ENCODE data around the gene ZNF23. TPM values are rescaled to one million over a fixed set of nuclear protein-coding genes. Genes with fewer than 3 reads are reported as not detected.

ZNF23 gene
- total RNA-seq, 1 donor from 2014 or later: 19.0 TPM

GRCh38 chr16:71472051-71472450 lies 10.0 kb upstream of the ZNF23 start:
- DNase-seq (ENCODE audit: low spot score): no peak

GRCh38 chr16:71467810-71468209 lies 5.8 kb upstream of the ZNF23 start:
- DNase-seq (ENCODE audit: low spot score): peak; percentile 25

- no peak for DNase-seq (ENCODE audit: low spot score)
Observed at GRCh38 chr16:71464231-71464630, 2.2 kb upstream of the ZNF23 start.

GRCh38 chr16:71460941-71461340 lies 1.1 kb downstream of the ZNF23 start:
- no peak for DNase-seq (ENCODE audit: low spot score)

GRCh38 chr16:71460236-71460635 lies 1.8 kb downstream of the ZNF23 start:
- DNase-seq (ENCODE audit: low spot score): no peak

GRCh38 chr16:71459510-71459909 lies 2.5 kb downstream of the ZNF23 start:
- DNase-seq (ENCODE audit: low spot score): no peak

GRCh38 chr16:71456801-71457200 lies 5.2 kb downstream of the ZNF23 start:
- DNase-seq (ENCODE audit: low spot score): no peak

GRCh38 chr16:71453036-71453435 lies 9.0 kb downstream of the ZNF23 start:
- no peak for DNase-seq (ENCODE audit: low spot score)

- no peak for DNase-seq (ENCODE audit: low spot score)
Observed at GRCh38 chr16:71449020-71449419, 13.0 kb downstream of the ZNF23 start.

- no peak for DNase-seq (ENCODE audit: low spot score)
Observed at GRCh38 chr16:71448274-71448866, 13.7 kb downstream of the ZNF23 start.

- DNase-seq (ENCODE audit: low spot score): no peak
Observed at GRCh38 chr16:71443714-71444113, 18.3 kb downstream of the ZNF23 start.

- no peak for DNase-seq (ENCODE audit: low spot score)
Observed at GRCh38 chr16:71442051-71442440, 20.0 kb downstream of the ZNF23 start, which contains the start of gene TLE7. TSS of gene TLE7 (minus strand) at chr16:71442054. CDS start at chr16:71433324, 8,730 bp downstream.

GRCh38 chr16:71441348-71442050 lies 20.5 kb downstream of the ZNF23 start:
- no peak for DNase-seq (ENCODE audit: low spot score)

- DNase-seq (ENCODE audit: low spot score): no peak
Observed at GRCh38 chr16:71440669-71441347, 21.2 kb downstream of the ZNF23 start.

GRCh38 chr16:71439523-71439922 lies 22.5 kb downstream of the ZNF23 start:
- DNase-seq (ENCODE audit: low spot score): no peak

- no peak for DNase-seq (ENCODE audit: low spot score)
Observed at GRCh38 chr16:71436473-71436872, 25.6 kb downstream of the ZNF23 start.

- no peak for DNase-seq (ENCODE audit: low spot score)
Observed at GRCh38 chr16:71432906-71433305, 29.1 kb downstream of the ZNF23 start.

- no peak for DNase-seq (ENCODE audit: low spot score)
Observed at GRCh38 chr16:71431991-71432390, 30.1 kb downstream of the ZNF23 start.

GRCh38 chr16:71431176-71431575 lies 30.9 kb downstream of the ZNF23 start:
- no peak for DNase-seq (ENCODE audit: low spot score)

GRCh38 chr16:71430744-71431143 lies 31.3 kb downstream of the ZNF23 start:
- DNase-seq (ENCODE audit: low spot score): no peak

- DNase-seq (ENCODE audit: low spot score): no peak
Observed at GRCh38 chr16:71429581-71429980, 32.5 kb downstream of the ZNF23 start.

GRCh38 chr16:71428883-71429282 lies 33.2 kb downstream of the ZNF23 start:
- DNase-seq (ENCODE audit: low spot score): no peak

- DNase-seq (ENCODE audit: low spot score): no peak
Observed at GRCh38 chr16:71428385-71428784, 33.7 kb downstream of the ZNF23 start.
